HEK293 (cell line): ENCODE data around the gene TTC39A.

Source experiments
- CTCF ChIA-PET: fragments of 350-600 bp; formaldehyde crosslinking; extraction: SDS; loops from one replicate; lab custom pipeline; 2021; ENCODE audit warnings: antibody characterized with exemption; lab: Yijun Ruan, JAX
- POLR2A ChIA-PET: fragments of 300-600 bp; formaldehyde crosslinking; extraction: SDS; loops from one replicate; lab custom pipeline; 2020; ENCODE audit warnings: antibody characterized with exemption, inconsistent platforms; lab: Yijun Ruan, JAX
- H3K27ac ChIP-seq: fragments of 200-500 bp; sonication (Bioruptor generic); 2 replicates; pipeline ENCODE4 v1.5.1; 2014; ENCODE audit warnings: low read depth, low read length, control low read depth, inconsistent platforms; ENCODE audit errors: extremely low read depth
- H3K36me3 ChIP-seq, 2 experiments: fragments of 200-500 bp in 1 of 2; sonication (Bioruptor generic) in 1 of 2; 1 replicate in 1 of 2; 2 replicates in 1 of 2; pipeline ENCODE4 v1.5.1; 2014 to 2017; ENCODE audit warnings: inconsistent platforms in 2 of 2, low read length in 2 of 2; ENCODE audit not compliant: control insufficient read depth in 2 of 2, insufficient read depth in 1 of 2
- H3K4me1 ChIP-seq: fragments of 200-500 bp; sonication (Bioruptor generic); 2 replicates; pipeline ENCODE4 v1.5.1; 2014; ENCODE audit warnings: mild to moderate bottlenecking, low read length, inconsistent platforms; ENCODE audit not compliant: control insufficient read depth, insufficient read depth
- H3K4me3 ChIP-seq: 2 replicates; pipeline ENCODE4 v1.5.1; 2011; ENCODE audit warnings: low read depth, mild to moderate bottlenecking, control low read depth, low read length, moderate library complexity
- H3K9me3 ChIP-seq: fragments of 200-500 bp; sonication (Bioruptor generic); 2 replicates; pipeline ENCODE4 v1.5.1; 2014; ENCODE audit warnings: low read depth, low read length, inconsistent platforms; ENCODE audit not compliant: control insufficient read depth, insufficient read depth
- EGR2 ChIP-seq: fragments of 450-650 bp; formaldehyde crosslinking; IDR thresholded peaks from 2 replicates; pipeline ENCODE4 v1.5.1; 2016; ENCODE audit warnings: low read depth, missing biosample characterization, missing genetic modification characterization
- HOXD13 ChIP-seq: sonication (generic); formaldehyde crosslinking; IDR thresholded peaks from 2 replicates; pipeline ENCODE4 v1.8.0; 2022; ENCODE audit warnings: missing genetic modification reagents, borderline replicate concordance
- SETDB1 ChIP-seq: IDR thresholded peaks from one replicate; pipeline ENCODE4 v1.6.1; 2017; ENCODE audit warnings: mild to moderate bottlenecking, low read length, moderate library complexity, mixed read lengths; ENCODE audit not compliant: insufficient read length
- ZBTB6 ChIP-seq: fragments of 450-650 bp; formaldehyde crosslinking; IDR thresholded peaks from 2 replicates; pipeline ENCODE4 v1.5.1; 2017; ENCODE audit warnings: missing biosample characterization, missing genetic modification characterization
- ZFHX2 ChIP-seq: fragments of 450-650 bp; formaldehyde crosslinking; conservative IDR thresholded peaks from 2 replicates; pipeline ENCODE4 v1.5.1; 2016; ENCODE audit warnings: missing biosample characterization, missing genetic modification characterization
- ZNF112 ChIP-seq: fragments of 450-650 bp; formaldehyde crosslinking; IDR thresholded peaks from 2 replicates; pipeline ENCODE4 v1.5.0; 2017; ENCODE audit warnings: missing biosample characterization, missing genetic modification characterization
- ZNF169 ChIP-seq: fragments of 450-650 bp; formaldehyde crosslinking; IDR thresholded peaks from 2 replicates; pipeline ENCODE4 v1.5.1; 2016; ENCODE audit warnings: missing biosample characterization, missing genetic modification characterization
- ZNF292 ChIP-seq: fragments of 450-650 bp; formaldehyde crosslinking; IDR thresholded peaks from 2 replicates; pipeline ENCODE4 v1.5.1; 2016; ENCODE audit warnings: low read depth, missing biosample characterization, missing genetic modification characterization, borderline replicate concordance
- ZNF335 ChIP-seq: fragments of 450-650 bp; formaldehyde crosslinking; conservative IDR thresholded peaks from 2 replicates; pipeline ENCODE4 v1.5.1; 2016; ENCODE audit warnings: missing biosample characterization, missing genetic modification characterization
- ZNF37A ChIP-seq: fragments of 450-650 bp; IDR thresholded peaks from 2 replicates; pipeline ENCODE4 v1.5.1; 2018; ENCODE audit warnings: missing biosample characterization, missing genetic modification characterization
- ZNF518A ChIP-seq: fragments of 450-650 bp; formaldehyde crosslinking; conservative IDR thresholded peaks from 2 replicates; pipeline ENCODE4 v1.5.1; 2016; ENCODE audit warnings: low read depth, missing biosample characterization, missing genetic modification characterization
- ZNF530 ChIP-seq: fragments of 450-650 bp; formaldehyde crosslinking; IDR thresholded peaks from 2 replicates; pipeline ENCODE4 v1.5.1; 2016; ENCODE audit warnings: low read depth, missing biosample characterization, missing genetic modification characterization
- ZNF626 ChIP-seq: fragments of 450-650 bp; sonication (Bioruptor Pico); formaldehyde crosslinking; IDR thresholded peaks from 2 replicates; pipeline ENCODE4 v1.5.1; 2018; ENCODE audit warnings: missing biosample characterization, missing genetic modification characterization, inconsistent platforms
- ZNF747 ChIP-seq: fragments of 450-650 bp; formaldehyde crosslinking; IDR thresholded peaks from 2 replicates; pipeline ENCODE4 v1.5.1; 2016; ENCODE audit warnings: missing biosample characterization, missing genetic modification characterization
- ZSCAN18 ChIP-seq: fragments of 450-650 bp; formaldehyde crosslinking; IDR thresholded peaks from 2 replicates; pipeline ENCODE4 v1.5.1; 2016; ENCODE audit warnings: missing biosample characterization, missing genetic modification characterization
- ZXDB ChIP-seq: fragments of 450-650 bp; formaldehyde crosslinking; IDR thresholded peaks from 2 replicates; pipeline ENCODE4 v1.5.1; 2016; ENCODE audit warnings: missing biosample characterization, missing genetic modification characterization
- TF ChIP-seq, protein P1 (sequence below): fragments of 450-650 bp; formaldehyde crosslinking; IDR thresholded peaks from 2 replicates; pipeline ENCODE4 v1.5.1; 2016; ENCODE audit warnings: missing biosample characterization, missing genetic modification characterization
- TF ChIP-seq, protein P2 (sequence below): fragments of 450-650 bp; formaldehyde crosslinking; IDR thresholded peaks from 2 replicates; pipeline ENCODE4 v1.5.1; 2017; ENCODE audit warnings: missing biosample characterization, missing genetic modification characterization
- TF ChIP-seq, protein P3 (sequence below): fragments of 450-650 bp; formaldehyde crosslinking; IDR thresholded peaks from 2 replicates; pipeline ENCODE4 v1.5.1; 2016; ENCODE audit warnings: missing biosample characterization, missing genetic modification characterization

Gene TTC39A

GRCh38 chr1:51313268-51313852, 17.0 kb downstream of the TTC39A start:
- H3K4me1 ChIP-seq = no peaks in the 10 kb centered on the region
- POLR2A ChIA-PET = no interaction called here
- TF ChIP-seq ZNF335 (tag by site-specific recombination) (no peak), ZNF292 (tag by site-specific recombination) (no peak), EGR2 (tag by site-specific recombination) (peak; percentile 88), SETDB1 (no peak), ZNF626 (tag by site-specific recombination) (no peak), ZBTB6 (tag by site-specific recombination) (no peak), ZFHX2 (tag by site-specific recombination) (peak; percentile 74), HOXD13 (CRISPR knock-in tag) (no peak)
- TF ChIP-seq, protein P1, sequence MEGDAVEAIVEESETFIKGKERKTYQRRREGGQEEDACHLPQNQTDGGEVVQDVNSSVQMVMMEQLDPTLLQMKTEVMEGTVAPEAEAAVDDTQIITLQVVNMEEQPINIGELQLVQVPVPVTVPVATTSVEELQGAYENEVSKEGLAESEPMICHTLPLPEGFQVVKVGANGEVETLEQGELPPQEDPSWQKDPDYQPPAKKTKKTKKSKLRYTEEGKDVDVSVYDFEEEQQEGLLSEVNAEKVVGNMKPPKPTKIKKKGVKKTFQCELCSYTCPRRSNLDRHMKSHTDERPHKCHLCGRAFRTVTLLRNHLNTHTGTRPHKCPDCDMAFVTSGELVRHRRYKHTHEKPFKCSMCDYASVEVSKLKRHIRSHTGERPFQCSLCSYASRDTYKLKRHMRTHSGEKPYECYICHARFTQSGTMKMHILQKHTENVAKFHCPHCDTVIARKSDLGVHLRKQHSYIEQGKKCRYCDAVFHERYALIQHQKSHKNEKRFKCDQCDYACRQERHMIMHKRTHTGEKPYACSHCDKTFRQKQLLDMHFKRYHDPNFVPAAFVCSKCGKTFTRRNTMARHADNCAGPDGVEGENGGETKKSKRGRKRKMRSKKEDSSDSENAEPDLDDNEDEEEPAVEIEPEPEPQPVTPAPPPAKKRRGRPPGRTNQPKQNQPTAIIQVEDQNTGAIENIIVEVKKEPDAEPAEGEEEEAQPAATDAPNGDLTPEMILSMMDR (tag by site-specific recombination) = peak; percentile 82
- TF ChIP-seq, protein P2, sequence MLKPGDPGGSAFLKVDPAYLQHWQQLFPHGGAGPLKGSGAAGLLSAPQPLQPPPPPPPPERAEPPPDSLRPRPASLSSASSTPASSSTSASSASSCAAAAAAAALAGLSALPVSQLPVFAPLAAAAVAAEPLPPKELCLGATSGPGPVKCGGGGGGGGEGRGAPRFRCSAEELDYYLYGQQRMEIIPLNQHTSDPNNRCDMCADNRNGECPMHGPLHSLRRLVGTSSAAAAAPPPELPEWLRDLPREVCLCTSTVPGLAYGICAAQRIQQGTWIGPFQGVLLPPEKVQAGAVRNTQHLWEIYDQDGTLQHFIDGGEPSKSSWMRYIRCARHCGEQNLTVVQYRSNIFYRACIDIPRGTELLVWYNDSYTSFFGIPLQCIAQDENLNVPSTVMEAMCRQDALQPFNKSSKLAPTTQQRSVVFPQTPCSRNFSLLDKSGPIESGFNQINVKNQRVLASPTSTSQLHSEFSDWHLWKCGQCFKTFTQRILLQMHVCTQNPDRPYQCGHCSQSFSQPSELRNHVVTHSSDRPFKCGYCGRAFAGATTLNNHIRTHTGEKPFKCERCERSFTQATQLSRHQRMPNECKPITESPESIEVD = no peak
- TF ChIP-seq, all 188 proteins: peak for 3
- H3K4me3 ChIP-seq = no peak overlapping the region
- no peak overlapping the region for H3K27ac ChIP-seq
- H3K36me3 ChIP-seq = peaks cover 0 to 50% of the 10 kb centered on the region in 2 experiments; a peak in 1 of 3 replicates
- CTCF ChIA-PET = interaction anchor here (1.1 to 2.6 kb wide), 2 partner anchors 17 to 539 kb away, joined by 4 to 13 read pairs; no protein-coding TSS in a partner anchor
- no peaks in the 10 kb centered on the region for H3K9me3 ChIP-seq

GRCh38 chr1:51312718-51313117, 17.6 kb downstream of the TTC39A start:
- ChIA-PET CTCF (interaction anchor here (0.7 to 2.6 kb wide), 5 partner anchors 17 to 538 kb away, joined by 3 to 13 read pairs (median 4); no protein-coding TSS in a partner anchor), POLR2A (no interaction called here)
- no peaks in the 10 kb centered on the region for H3K9me3 ChIP-seq
- no peak overlapping the region for H3K27ac ChIP-seq
- H3K36me3 ChIP-seq = peaks cover 0 to 44% of the 10 kb centered on the region in 2 experiments; a peak in 1 of 3 replicates
- no peaks in the 10 kb centered on the region for H3K4me1 ChIP-seq
- H3K4me3 ChIP-seq = no peak overlapping the region
- TF ChIP-seq ZNF37A (tag by site-specific recombination) = no peak
- TF ChIP-seq, protein P3, sequence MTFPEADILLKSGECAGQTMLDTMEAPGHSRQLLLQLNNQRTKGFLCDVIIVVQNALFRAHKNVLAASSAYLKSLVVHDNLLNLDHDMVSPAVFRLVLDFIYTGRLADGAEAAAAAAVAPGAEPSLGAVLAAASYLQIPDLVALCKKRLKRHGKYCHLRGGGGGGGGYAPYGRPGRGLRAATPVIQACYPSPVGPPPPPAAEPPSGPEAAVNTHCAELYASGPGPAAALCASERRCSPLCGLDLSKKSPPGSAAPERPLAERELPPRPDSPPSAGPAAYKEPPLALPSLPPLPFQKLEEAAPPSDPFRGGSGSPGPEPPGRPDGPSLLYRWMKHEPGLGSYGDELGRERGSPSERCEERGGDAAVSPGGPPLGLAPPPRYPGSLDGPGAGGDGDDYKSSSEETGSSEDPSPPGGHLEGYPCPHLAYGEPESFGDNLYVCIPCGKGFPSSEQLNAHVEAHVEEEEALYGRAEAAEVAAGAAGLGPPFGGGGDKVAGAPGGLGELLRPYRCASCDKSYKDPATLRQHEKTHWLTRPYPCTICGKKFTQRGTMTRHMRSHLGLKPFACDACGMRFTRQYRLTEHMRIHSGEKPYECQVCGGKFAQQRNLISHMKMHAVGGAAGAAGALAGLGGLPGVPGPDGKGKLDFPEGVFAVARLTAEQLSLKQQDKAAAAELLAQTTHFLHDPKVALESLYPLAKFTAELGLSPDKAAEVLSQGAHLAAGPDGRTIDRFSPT = no peak
- no peak for TF ChIP-seq ZNF518A
- TF ChIP-seq ZNF530 (tag by site-specific recombination) = no peak
- TF ChIP-seq ZNF747 = no peak
- TF ChIP-seq ZNF169 (tag by site-specific recombination) = no peak
- no peak for TF ChIP-seq ZNF112 (tag by site-specific recombination)
- TF ChIP-seq ZXDB (tag by site-specific recombination) = no peak
- TF ChIP-seq ZSCAN18 = no peak
